Measurements from ENCODE around the gene BNIP1. TPM values are rescaled to one million over a fixed set of nuclear protein-coding genes. Genes with fewer than 3 reads are reported as not detected.

Gene BNIP1
- total RNA-seq, 1 experiment from 2014 or later: 13.5 TPM

DNA sequence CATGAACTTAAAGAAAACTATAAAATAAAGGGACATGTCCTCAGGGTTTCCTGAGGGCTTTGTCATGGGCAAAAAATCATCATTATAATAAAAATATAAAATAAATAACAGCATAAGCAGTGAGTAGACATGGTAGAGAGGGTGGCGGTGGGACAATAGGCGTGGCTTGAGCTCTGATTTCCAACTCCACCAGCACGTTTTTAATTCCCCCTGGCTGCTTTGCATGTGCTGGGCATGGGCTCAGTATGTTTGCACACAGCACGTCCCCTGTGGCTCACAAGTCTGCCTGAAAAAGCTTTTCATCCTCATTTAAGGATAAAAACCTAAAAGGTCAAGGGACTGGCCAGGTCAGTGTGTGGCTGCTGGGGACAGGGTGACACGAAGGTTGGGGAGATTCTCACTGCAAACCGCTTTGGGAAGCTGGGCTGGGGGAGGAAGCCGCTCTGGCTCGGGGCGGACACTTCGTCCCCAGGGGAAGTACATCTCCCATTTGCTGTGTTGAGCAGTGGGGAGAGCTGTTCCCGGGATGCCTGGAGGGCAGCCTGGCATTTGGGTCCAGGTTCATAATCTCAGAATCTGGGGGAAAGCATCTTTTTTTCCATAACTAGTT lies 58.0 kb downstream of the BNIP1 start:
- no peaks in the 10 kb centered on the region for H3K36me3 ChIP-seq (ENCODE audit: low read depth)
- no peak overlapping the region for H2AFZ ChIP-seq
- H3F3A ChIP-seq (ENCODE audit: insufficient read depth, low read depth): peaks cover 22% of the 10 kb centered on the region; the same call in 1 of the 2 replicates
- ChIA-PET POLR2A (ENCODE audit: unreplicated experiment) (interaction anchor here (0.6 to 0.7 kb wide), 3 partner anchors 23 to 789 kb away, joined by 4 read pairs; no protein-coding TSS in a partner anchor), CTCF (interaction anchor here (0.5 to 1.1 kb wide), 4 partner anchors 32 to 191 kb away, joined by 3 to 13 read pairs (median 4); partner anchors contain the start of gene NKX2-5)
- peaks cover 18% of the 10 kb centered on the region for H3K4me1 ChIP-seq (replicated peaks; ENCODE audit: insufficient read depth)
- TF ChIP-seq EZH2 (IDR thresholded peaks at IDR 0.05; ENCODE audit: low read depth) (no peak), CTCF (conservative IDR thresholded peaks at IDR 0.05) (no peak)
- no peak overlapping the region; the same call in 1 of the 2 replicates for H3K27ac ChIP-seq
- H3K27me3 ChIP-seq (ENCODE audit: insufficient read depth, low read depth): peaks cover 20% of the 10 kb centered on the region; the same call in 1 of the 2 replicates
- H3K4me2 ChIP-seq: peak overlapping the region; percentile 68
- no peak overlapping the region for H3K4me3 ChIP-seq
- peak in 1 of 2 experiments; percentile 5 for DNase-seq
- no peaks in the 10 kb centered on the region for H4K20me1 ChIP-seq (ENCODE audit: insufficient read depth)
- H3K79me2 ChIP-seq (ENCODE audit: low read depth): no peaks in the 10 kb centered on the region
- intact Hi-C loops (cut with micrococcal nuclease; ENCODE audit: unreplicated experiment): loop anchor here (1.0 to 10.0 kb wide), 3 partner anchors 82 to 224 kb away; no protein-coding TSS in a partner anchor
- H3K9me3 ChIP-seq (ENCODE audit: insufficient read depth, low read depth): no peaks in the 10 kb centered on the region
- BruUV-seq (replicated peaks): no TSS peak
- H3K9me2 ChIP-seq (ENCODE audit: insufficient read depth): no peaks in the 10 kb centered on the region

DNA sequence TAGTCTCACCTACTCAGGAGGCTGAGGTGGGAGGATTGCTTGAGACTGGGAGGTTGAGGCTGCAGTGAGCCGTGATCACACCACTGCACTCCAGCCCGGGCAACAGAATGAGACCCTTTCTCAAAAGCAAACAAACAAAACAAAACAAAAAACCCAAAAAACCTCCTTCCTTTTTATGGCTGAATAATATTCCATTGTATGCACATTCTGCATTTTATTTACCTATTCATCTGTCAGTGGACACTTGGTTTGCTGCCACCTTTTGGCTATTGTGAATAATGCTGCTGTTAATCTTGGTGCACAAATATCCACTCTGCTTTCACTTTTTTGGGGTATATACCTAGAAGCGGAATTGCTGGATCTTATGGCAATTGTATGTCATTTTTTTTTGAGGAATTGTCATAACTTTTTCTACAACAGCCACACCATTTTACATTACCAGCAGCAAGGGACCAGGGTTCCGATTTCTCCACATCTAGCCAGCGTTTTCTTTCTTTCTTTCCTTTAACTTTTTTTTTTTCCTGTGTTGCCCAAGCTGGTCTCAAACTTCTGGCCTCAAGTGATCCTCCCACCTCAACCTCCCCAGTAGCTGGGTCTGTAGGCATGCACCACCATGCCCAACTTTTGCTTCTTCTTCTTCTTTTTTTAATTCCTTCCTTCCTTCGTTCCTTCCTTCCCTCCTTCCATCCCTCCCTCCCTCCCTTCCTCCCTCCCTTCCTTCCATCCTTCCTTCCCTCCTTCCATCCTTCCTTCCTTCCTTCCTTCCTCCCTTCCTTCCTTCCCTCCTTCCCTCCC lies 60.1 kb downstream of the BNIP1 start:
- H3K9me2 ChIP-seq (ENCODE audit: insufficient read depth): no peaks in the 10 kb centered on the region
- peaks cover 28% of the 10 kb centered on the region; the same call in 1 of the 2 replicates for H3K27me3 ChIP-seq (ENCODE audit: insufficient read depth, low read depth)
- H3K4me3 ChIP-seq: no peak overlapping the region
- peaks cover 18% of the 10 kb centered on the region for H3K4me1 ChIP-seq (replicated peaks; ENCODE audit: insufficient read depth)
- no peak overlapping the region for H3K27ac ChIP-seq
- no peaks in the 10 kb centered on the region for H3K9me3 ChIP-seq (ENCODE audit: insufficient read depth, low read depth)
- H3K4me2 ChIP-seq: peak overlapping the region; percentile 6; the same call in 1 of the 2 replicates
- DNase-seq: peak in 1 of 2 experiments; percentile 14
- peaks cover 22% of the 10 kb centered on the region; the same call in 1 of the 2 replicates for H3F3A ChIP-seq (ENCODE audit: insufficient read depth, low read depth)
- TF ChIP-seq EZH2 (IDR thresholded peaks at IDR 0.05; ENCODE audit: low read depth) (no peak), CTCF (conservative IDR thresholded peaks at IDR 0.05) (peak; percentile 75)
- H3K79me2 ChIP-seq (ENCODE audit: low read depth): no peaks in the 10 kb centered on the region
- no peaks in the 10 kb centered on the region for H3K36me3 ChIP-seq (ENCODE audit: low read depth)
- BruUV-seq (replicated peaks): no TSS peak
- POLR2A ChIA-PET (ENCODE audit: unreplicated experiment): no interaction called here
- H4K20me1 ChIP-seq (ENCODE audit: insufficient read depth): no peaks in the 10 kb centered on the region
- H2AFZ ChIP-seq: no peak overlapping the region
- CTCF ChIA-PET: interaction anchor here (0.6 kb wide), 1 partner anchor 442 kb away, joined by 5 read pairs; no protein-coding TSS in a partner anchor
- intact Hi-C loops (cut with micrococcal nuclease; ENCODE audit: unreplicated experiment): loop anchor here (1.0 to 10.0 kb wide), 2 partner anchors 80 to 220 kb away; no protein-coding TSS in a partner anchor

- no peaks in the 10 kb centered on the region for H4K20me1 ChIP-seq (ENCODE audit: insufficient read depth)
- H3K4me1 ChIP-seq (replicated peaks; ENCODE audit: insufficient read depth): peaks cover 18% of the 10 kb centered on the region
- H3K27me3 ChIP-seq (ENCODE audit: insufficient read depth, low read depth): peaks cover 40% of the 10 kb centered on the region; the same call in 1 of the 2 replicates
- BruUV-seq (replicated peaks): no TSS peak
- no peak for TF ChIP-seq EZH2 (IDR thresholded peaks at IDR 0.05; ENCODE audit: low read depth)
- H3K9me3 ChIP-seq (ENCODE audit: insufficient read depth, low read depth): no peaks in the 10 kb centered on the region
- peaks cover 18% of the 10 kb centered on the region; the same call in 1 of the 2 replicates for H3F3A ChIP-seq (ENCODE audit: insufficient read depth, low read depth)
- no peak overlapping the region for H3K27ac ChIP-seq
- CTCF ChIA-PET: interaction anchor here (0.6 kb wide), 1 partner anchor 88 kb away, joined by 3 read pairs; no protein-coding TSS in a partner anchor
- no peaks in the 10 kb centered on the region for H3K79me2 ChIP-seq (ENCODE audit: low read depth)
- H3K36me3 ChIP-seq (ENCODE audit: low read depth): no peaks in the 10 kb centered on the region
- intact Hi-C loops (cut with micrococcal nuclease; ENCODE audit: unreplicated experiment): loop anchor here (10.0 kb wide), 1 partner anchor 79 kb away; no protein-coding TSS in a partner anchor
- H3K4me2 ChIP-seq: no peak overlapping the region
- POLR2A ChIA-PET (ENCODE audit: unreplicated experiment): interaction anchor here (0.6 kb wide), 1 partner anchor 18 kb away, joined by 3 read pairs; no protein-coding TSS in a partner anchor
- no peak for DNase-seq
- H3K4me3 ChIP-seq: no peak overlapping the region
- H3K9me2 ChIP-seq (ENCODE audit: insufficient read depth): no peaks in the 10 kb centered on the region
- no peak overlapping the region for H2AFZ ChIP-seq
Measured at GRCh38 chr5:173205916-173206315, 61.6 kb downstream of the BNIP1 start.
